H9 (cell line): ENCODE data around the gene PDRG1. TPM values are rescaled to one million over a fixed set of nuclear protein-coding genes. Genes with fewer than 3 reads are reported as not detected.

Experiments
- DNase-seq: peaks from one replicate; pipeline ENCODE4 v3.0.0-alpha.2; 2017
- H2AFZ ChIP-seq: one replicate; pipeline ENCODE4 v1.6.1; 2013; ENCODE audit warnings: mild to moderate bottlenecking, low read length, control low read depth, moderate library complexity
- H2AK5ac ChIP-seq: 2 replicates; pipeline ENCODE4 v1.6.1; 2013; ENCODE audit warnings: low read length, control low read depth, mixed read lengths; ENCODE audit not compliant: insufficient read length
- H2BK120ac ChIP-seq: one replicate; pipeline ENCODE4 v1.6.1; 2013; ENCODE audit warnings: low read depth, mild to moderate bottlenecking, low read length, control low read depth, inconsistent platforms; ENCODE audit not compliant: poor library complexity, severe bottlenecking
- H2BK12ac ChIP-seq: 2 replicates; pipeline ENCODE4 v1.6.1; 2013; ENCODE audit warnings: low read length, control low read depth, mixed read lengths, low read depth; ENCODE audit not compliant: insufficient read length
- H2BK15ac ChIP-seq: 2 replicates; pipeline ENCODE4 v1.6.1; 2013; ENCODE audit warnings: low read depth, low read length, control low read depth
- H2BK20ac ChIP-seq: one replicate; pipeline ENCODE4 v1.6.1; 2013; ENCODE audit warnings: low read depth, mild to moderate bottlenecking, low read length, control low read depth, inconsistent platforms; ENCODE audit not compliant: poor library complexity, severe bottlenecking
- H2BK5ac ChIP-seq: 2 replicates; pipeline ENCODE4 v1.6.1; 2013; ENCODE audit warnings: low read length, control low read depth, mixed read lengths; ENCODE audit not compliant: insufficient read length
- H3K14ac ChIP-seq: 2 replicates; pipeline ENCODE4 v1.6.1; 2013; ENCODE audit warnings: low read length, control low read depth; ENCODE audit not compliant: insufficient read depth
- H3K18ac ChIP-seq: 2 replicates; pipeline ENCODE4 v1.6.1; 2013; ENCODE audit warnings: low read depth, mild to moderate bottlenecking, mixed read lengths, low read length, control low read depth; ENCODE audit not compliant: insufficient read length
- H3K23ac ChIP-seq: 2 replicates; pipeline ENCODE4 v1.6.1; 2013; ENCODE audit warnings: low read length, control low read depth, mixed read lengths, low read depth; ENCODE audit not compliant: insufficient read length
- H3K23me2 ChIP-seq: 2 replicates; pipeline ENCODE4 v1.6.1; 2013; ENCODE audit warnings: low read depth, mild to moderate bottlenecking, mixed read lengths, low read length, control low read depth; ENCODE audit not compliant: insufficient read length, poor library complexity, severe bottlenecking
- H3K27ac ChIP-seq: 2 replicates; pipeline ENCODE4 v1.5.1; 2013; ENCODE audit warnings: low read length, control low read depth, mixed read lengths, low read depth; ENCODE audit not compliant: insufficient read length
- H3K27me3 ChIP-seq: 2 replicates; pipeline ENCODE4 v1.6.1; 2013; ENCODE audit warnings: low read length, control low read depth, inconsistent platforms; ENCODE audit not compliant: insufficient read depth
- H3K4ac ChIP-seq: 2 replicates; pipeline ENCODE4 v1.6.1; 2013; ENCODE audit warnings: low read depth, mild to moderate bottlenecking, control low read depth, inconsistent platforms, low read length, moderate library complexity
- H3K4me1 ChIP-seq: 2 replicates; pipeline ENCODE4 v1.6.1; 2013; ENCODE audit warnings: low read length, control low read depth, inconsistent platforms; ENCODE audit not compliant: insufficient read depth
- H3K4me2 ChIP-seq: 2 replicates; pipeline ENCODE4 v1.6.1; 2013; ENCODE audit warnings: low read length, control low read depth, mixed read lengths; ENCODE audit not compliant: insufficient read length, insufficient read depth
- H3K56ac ChIP-seq: 2 replicates; pipeline ENCODE4 v1.6.1; 2013; ENCODE audit warnings: low read depth, mild to moderate bottlenecking, mixed read lengths, low read length, control low read depth; ENCODE audit not compliant: insufficient read length
- H3K79me1 ChIP-seq: 2 replicates; pipeline ENCODE4 v1.6.1; 2013; ENCODE audit warnings: low read depth, mild to moderate bottlenecking, moderate library complexity, low read length, control low read depth, inconsistent platforms; ENCODE audit not compliant: insufficient read depth, poor library complexity, severe bottlenecking
- H3K79me2 ChIP-seq: 2 replicates; pipeline ENCODE4 v1.6.1; 2013; ENCODE audit warnings: low read length, control low read depth, inconsistent platforms; ENCODE audit not compliant: insufficient read depth
- H3K9ac ChIP-seq: 2 replicates; pipeline ENCODE4 v1.6.1; 2013; ENCODE audit warnings: low read length, control low read depth, mixed read lengths; ENCODE audit not compliant: insufficient read length; ENCODE audit errors: extremely low read depth
- H3K9me3 ChIP-seq: one replicate; pipeline ENCODE4 v1.6.1; 2013; ENCODE audit warnings: low read depth, low read length, inconsistent platforms; ENCODE audit not compliant: control insufficient read depth
- H3T11ph ChIP-seq: one replicate; pipeline ENCODE4 v1.6.1; 2013; ENCODE audit warnings: mild to moderate bottlenecking, low read length, control low read depth, inconsistent platforms
- H4K20me1 ChIP-seq: one replicate; pipeline ENCODE4 v1.6.1; 2013; ENCODE audit not compliant: control insufficient read depth, insufficient read length, insufficient read depth
- H4K5ac ChIP-seq: 2 replicates; pipeline ENCODE4 v1.6.1; 2013; ENCODE audit warnings: low read depth, mild to moderate bottlenecking, mixed read lengths, low read length, control low read depth; ENCODE audit not compliant: insufficient read length
- H4K8ac ChIP-seq: replicated peaks from 2 replicates; pipeline ENCODE4 v1.6.1; 2013; ENCODE audit warnings: low read length, control low read depth, mixed read lengths, low read depth; ENCODE audit not compliant: insufficient read length
- H4K91ac ChIP-seq: 2 replicates; pipeline ENCODE4 v1.6.1; 2013; ENCODE audit warnings: low read depth, mild to moderate bottlenecking, moderate library complexity, mixed read lengths, low read length, control low read depth; ENCODE audit not compliant: insufficient read length
- H3K27ac Mint-ChIP-seq, 3 experiments: 2 replicates in 2 of 3; 3 replicates in 1 of 3; pipeline ENCODE4 v1.8.0; 2020 to 2021; ENCODE audit warnings: mixed read lengths in 3 of 3, mild to moderate bottlenecking in 1 of 3, moderate library complexity in 1 of 3
- H3K27me3 Mint-ChIP-seq: 2 replicates; pipeline ENCODE4 v1.8.0; 2021; ENCODE audit warnings: low read depth, mild to moderate bottlenecking, moderate library complexity, mixed read lengths
- H3K36me3 Mint-ChIP-seq, 3 experiments: 2 replicates in 2 of 3; 3 replicates in 1 of 3; pipeline ENCODE4 v1.8.0; 2020 to 2021; ENCODE audit warnings: low read depth in 3 of 3, mixed read lengths in 3 of 3; ENCODE audit not compliant: insufficient read depth in 1 of 3
- H3K4me1 Mint-ChIP-seq, 2 experiments: 2 replicates each; pipeline ENCODE4 v1.8.0; 2020; ENCODE audit warnings: mixed read lengths in 2 of 2
- H3K4me3 Mint-ChIP-seq, 2 experiments: 2 replicates in 1 of 2; 3 replicates in 1 of 2; pipeline ENCODE4 v1.8.0; 2020 to 2021; ENCODE audit warnings: mild to moderate bottlenecking in 2 of 2, mixed read lengths in 2 of 2, moderate library complexity in 1 of 2
- H3K9me3 Mint-ChIP-seq, 2 experiments: 2 replicates in 1 of 2; 3 replicates in 1 of 2; pipeline ENCODE4 v1.8.0; 2020; ENCODE audit warnings: mild to moderate bottlenecking in 2 of 2, mixed read lengths in 2 of 2, moderate library complexity in 1 of 2
- CTCF ChIP-seq: fragments of 200-600 bp; sonication (generic); conservative IDR thresholded peaks from 3 replicates; pipeline ENCODE4 v1.8.0; 2021; ENCODE audit warnings: antibody characterized with exemption, mild to moderate bottlenecking
- WGBS: extraction: QIAGEN DNeasy Blood & Tissue Kit; methylation state at CpG from one replicate; pipeline ENCODE4 v1.1.7; 2013; ENCODE audit warnings: missing lambda C conversion rate, low lambda C conversion rate, mixed read lengths; ENCODE audit not compliant: insufficient read length; ENCODE audit errors: extremely low coverage; 5-methylcytosine and 5-hydroxymethylcytosine counted together
- total RNA-seq: library from RNA; stranded (reverse); gene quantifications from 2 replicates; pipeline ENCODE4 v1.2.1, GENCODE V29; 2021

PDRG1 gene
- total RNA-seq, 1 experiment from 2014 or later = 32.2 TPM

GRCh38 chr20:31897541-31897940 is 54.3 kb downstream of the PDRG1 start:
- Histone ChIP-seq H3K4me2 (no peak overlapping the region), H3K79me1 (no peaks in the 10 kb centered on the region), H3K9ac (no peak overlapping the region), H3T11ph (no peak overlapping the region), H2BK15ac (no peak overlapping the region), H3K23ac (no peak overlapping the region), H3K56ac (no peak overlapping the region), H3K4ac (no peak overlapping the region), H4K91ac (no peak overlapping the region), H4K8ac (no peak overlapping the region), H2BK12ac (no peak overlapping the region), H2BK5ac (no peak overlapping the region), H4K20me1 (no peaks in the 10 kb centered on the region), H3K79me2 (no peaks in the 10 kb centered on the region), H3K27ac (no peak overlapping the region), H2BK120ac (no peak overlapping the region), H3K18ac (no peak overlapping the region), H3K23me2 (peaks cover 3% of the 10 kb centered on the region), H3K9me3 (no peaks in the 10 kb centered on the region), H3K27me3 (no peaks in the 10 kb centered on the region), H2AK5ac (no peak overlapping the region), H3K4me1 (no peaks in the 10 kb centered on the region), H3K14ac (no peak overlapping the region; the same call in 1 of the 2 replicates), H4K5ac (no peak overlapping the region), H2BK20ac (no peak overlapping the region), H2AFZ (no peak overlapping the region)
- Mint-ChIP-seq H3K9me3 (no peaks in the 10 kb centered on the region; a peak in 1 of 5 replicates), H3K4me3 (no peak overlapping the region), H3K27ac (no peak overlapping the region), H3K4me1 (peaks cover 13 to 22% of the 10 kb centered on the region in 2 experiments), H3K36me3 (no peaks in the 10 kb centered on the region), H3K27me3 (peaks cover 2% of the 10 kb centered on the region; the same call in 1 of the 2 replicates)
- no peak for DNase-seq
- no CpG with 5 or more reads among the region's 9 CpGs for WGBS
- TF ChIP-seq CTCF = no peak
